GM12878 (cell line): ENCODE results near the gene MLKL. TPM values are rescaled to one million over a fixed set of nuclear protein-coding genes. Genes with fewer than 3 reads are reported as not detected.

Source experiments
- ATAC-seq: fragments of 200-7000 bp; cut with Tn5 transposase; 3 replicates; pipeline ENCODE4 v1.9.1; 2020; ENCODE audit warnings: mild to moderate bottlenecking, moderate library complexity
- BruUV-seq: library from RNA; stranded (reverse); fragments of 400-500 nt; replicated peaks from 2 replicates; lab custom pipeline; 2021; lab: Mats Ljungman, UMichigan
- CTCF ChIA-PET: fragments of 300-600 bp; sonication (Branson Sonifier 250); formaldehyde crosslinking; extraction: SDS; loops from one replicate; lab custom pipeline; 2021; ENCODE audit warnings: inconsistent platforms; lab: Yijun Ruan, JAX
- POLR2A ChIA-PET: fragments of 350-600 bp; formaldehyde crosslinking; extraction: SDS; loops from one replicate; lab custom pipeline; 2021; ENCODE audit warnings: inconsistent platforms; lab: Charles Lee
- RAD21 ChIA-PET: fragments of 300-600 bp; sonication (Branson Sonifier 250); formaldehyde crosslinking; loops from one replicate; lab custom pipeline; 2023; ENCODE audit warnings: antibody characterized with exemption; ENCODE audit not compliant: unreplicated experiment; lab: Charles Lee
- SMC1A ChIA-PET: fragments of 300-600 bp; sonication (Branson Sonifier 250); formaldehyde crosslinking; loops from one replicate; lab custom pipeline; 2023; ENCODE audit not compliant: unreplicated experiment, uncharacterized antibody; lab: Charles Lee
- DNase-seq: peaks from one replicate; pipeline ENCODE4 v3.0.0-alpha.2; 2011; ENCODE audit warnings: low read depth, low spot score
- FAIRE-seq: peaks from 3 replicates; lab custom pipeline; 2011; peaks lifted over from hg19 to GRCh38; lab: Jason Lieb, UNC
- H2AFZ ChIP-seq: 2 replicates; pipeline ENCODE4 v1.6.0; 2011; ENCODE audit warnings: low read depth, low read length, control low read depth; ENCODE audit not compliant: control insufficient read depth
- H3K27ac ChIP-seq: 2 replicates; pipeline ENCODE4 v1.5.1; 2011; ENCODE audit warnings: control low read depth; ENCODE audit not compliant: control insufficient read depth, insufficient read depth
- H3K27me3 ChIP-seq, 2 experiments: replicated peaks in 1 of 2; 2 replicates each; pipeline versions ENCODE4 v1.6.0 to v1.6.1; 2011; ENCODE audit warnings: low read length in 1 of 2; ENCODE audit not compliant: control insufficient read depth in 2 of 2, insufficient read depth in 2 of 2
- H3K36me3 ChIP-seq, 2 experiments: 2 replicates each; pipeline ENCODE4 v1.5.1; 2011; ENCODE audit warnings: low read length in 1 of 2; ENCODE audit not compliant: control insufficient read depth in 2 of 2, insufficient read depth in 2 of 2
- H3K4me1 ChIP-seq: 2 replicates; pipeline ENCODE4 v1.6.1; 2011; ENCODE audit warnings: mild to moderate bottlenecking, low read length, moderate library complexity, mixed read lengths; ENCODE audit not compliant: control insufficient read depth, insufficient read depth
- H3K4me2 ChIP-seq: 2 replicates; pipeline ENCODE4 v1.6.0; 2011; ENCODE audit warnings: control low read depth; ENCODE audit not compliant: control insufficient read depth, insufficient read depth
- H3K4me3 ChIP-seq: fragments of 200-600 bp; sonication (generic); 2 replicates; pipeline ENCODE4 v1.5.1; 2016
- H3K79me2 ChIP-seq: 2 replicates; pipeline ENCODE4 v1.6.0; 2011; ENCODE audit warnings: low read length; ENCODE audit not compliant: control insufficient read depth, insufficient read depth
- H3K9ac ChIP-seq: 2 replicates; pipeline ENCODE4 v1.8.0; 2011; ENCODE audit warnings: low read length, control low read depth, mixed read lengths; ENCODE audit not compliant: control insufficient read depth, insufficient read depth
- H3K9me3 ChIP-seq: replicated peaks from 3 replicates; pipeline ENCODE4 v1.5.1; 2011; ENCODE audit warnings: mild to moderate bottlenecking, low read length; ENCODE audit not compliant: control insufficient read depth, insufficient read depth
- H4K20me1 ChIP-seq: 2 replicates; pipeline ENCODE4 v1.6.0; 2011; ENCODE audit not compliant: control insufficient read depth, insufficient read depth
- CBFB ChIP-seq: IDR thresholded peaks from 2 replicates; pipeline ENCODE4 v1.6.1; 2016; ENCODE audit warnings: antibody characterized with exemption, low read depth
- CEBPB ChIP-seq, 2 experiments: fragments of 150-350 bp in 1 of 2; IDR thresholded peaks; 2 replicates each; pipeline ENCODE4 v1.6.1; 2012 to 2014; ENCODE audit warnings: low read depth in 2 of 2, low read length in 2 of 2, borderline replicate concordance in 1 of 2, inconsistent platforms in 1 of 2
- E2F8 ChIP-seq: fragments of 450-650 bp; IDR thresholded peaks from 2 replicates; pipeline ENCODE4 v1.6.1; 2018; ENCODE audit warnings: mild to moderate bottlenecking, low read depth, moderate library complexity; ENCODE audit not compliant: partially characterized antibody
- FOXK2 ChIP-seq: fragments of 450-650 bp; IDR thresholded peaks from 2 replicates; pipeline ENCODE4 v1.6.1; 2017; ENCODE audit warnings: mild to moderate bottlenecking, moderate library complexity
- GABPA ChIP-seq: IDR thresholded peaks from 2 replicates; pipeline ENCODE4 v1.6.1; 2014; ENCODE audit warnings: antibody characterized with exemption, low read depth, mild to moderate bottlenecking, inconsistent platforms
- IRF3 ChIP-seq: fragments of 450-650 bp; IDR thresholded peaks from 2 replicates; pipeline ENCODE4 v1.6.1; 2014; ENCODE audit warnings: mild to moderate bottlenecking
- IRF4 ChIP-seq: IDR thresholded peaks from 2 replicates; pipeline ENCODE4 v1.6.1; 2011; ENCODE audit warnings: low read depth, low read length
- KLF5 ChIP-seq: fragments of 450-650 bp; IDR thresholded peaks from 2 replicates; pipeline ENCODE4 v1.6.1; 2014; ENCODE audit warnings: mild to moderate bottlenecking; ENCODE audit not compliant: partially characterized antibody
- MTA3 ChIP-seq: IDR thresholded peaks from 2 replicates; pipeline ENCODE4 v1.6.1; 2012; ENCODE audit warnings: low read length, inconsistent platforms, borderline replicate concordance
- MXI1 ChIP-seq: fragments of 150-350 bp; IDR thresholded peaks from 2 replicates; pipeline ENCODE4 v1.6.1; 2011; ENCODE audit warnings: low read depth, mild to moderate bottlenecking, inconsistent platforms, low read length, improper control_type of control experiment
- PAX5 ChIP-seq: IDR thresholded peaks from 2 replicates; pipeline ENCODE4 v1.6.1; 2011; ENCODE audit warnings: low read depth, low read length, borderline replicate concordance
- RAD51 ChIP-seq: fragments of 450-650 bp; IDR thresholded peaks from 2 replicates; pipeline ENCODE4 v1.6.1; 2016; ENCODE audit warnings: moderate library complexity, mild to moderate bottlenecking, inconsistent platforms
- RELB ChIP-seq: fragments of 450-650 bp; IDR thresholded peaks from 2 replicates; pipeline ENCODE4 v1.6.1; 2017; ENCODE audit warnings: low read depth, mild to moderate bottlenecking, moderate library complexity
- SMARCA5 ChIP-seq: fragments of 450-650 bp; IDR thresholded peaks from 2 replicates; pipeline ENCODE4 v1.6.1; 2017; ENCODE audit warnings: mild to moderate bottlenecking
- WRNIP1 ChIP-seq: IDR thresholded peaks from 2 replicates; pipeline ENCODE4 v1.6.1; 2011; ENCODE audit warnings: low read depth, low read length, improper control_type of control experiment, borderline replicate concordance
- ZNF24 ChIP-seq: fragments of 450-650 bp; IDR thresholded peaks from 2 replicates; pipeline ENCODE4 v1.6.1; 2017; ENCODE audit warnings: antibody characterized with exemption, mild to moderate bottlenecking
- ZNF274 ChIP-seq: IDR thresholded peaks from one replicate; pipeline ENCODE4 v1.8.0; 2011; ENCODE audit not compliant: insufficient read length, insufficient read depth
- ZSCAN29 ChIP-seq: fragments of 450-650 bp; IDR thresholded peaks from 2 replicates; pipeline ENCODE4 v1.6.1; 2017; ENCODE audit warnings: mild to moderate bottlenecking, moderate library complexity
- WGBS: methylation state at CpG from one replicate; pipeline ENCODE4 v1.1.6; 2016; ENCODE audit warnings: low lambda C conversion rate; ENCODE audit not compliant: insufficient replicate concordance, insufficient coverage; ENCODE audit errors: missing lambda C conversion rate; 5-methylcytosine and 5-hydroxymethylcytosine counted together
- in situ Hi-C: fragments of 300-500 bp; cut with MboI; formaldehyde crosslinking; loops from 9 replicates; pipeline ENCODE4 v1.14.3; 2018; ENCODE audit warnings: mixed read lengths
- intact Hi-C: fragments of 100-400 bp; cut with micrococcal nuclease; formaldehyde crosslinking; loops from one replicate; pipeline ENCODE4 v1.14.2; 2022; ENCODE audit not compliant: unreplicated experiment
- polyA plus RNA-seq, 11 experiments: library from polyadenylated mRNA; depleted of rRNA in 4 of 11; unstranded in 6 of 11; stranded (reverse) in 5 of 11; fragments of >200 nt; fragmentation: Nextera tagmentation in 4 of 11; fragmentation: Illumina TruSeq in 1 of 11; extraction: Ambion mirVana in 4 of 11; extraction: Trizol in 1 of 11; gene quantifications; 1 replicate in 1 of 11; 2 replicates in 10 of 11; pipeline versions ENCODE4 v1.2.1 to v1.2.3, GENCODE V29; 2011 to 2016; ENCODE audit warnings: inconsistent platforms in 2 of 11, missing spikeins in 2 of 11, low read depth in 1 of 11
- total RNA-seq, 4 experiments: library from RNA; depleted of rRNA in 3 of 4; stranded (reverse); fragments of >200 nt in 3 of 4; fragmentation: Illumina TruSeq in 1 of 4; extraction: Trizol in 1 of 4; gene quantifications; 2 replicates each; pipeline versions ENCODE4 v1.2.1 to v1.2.3, GENCODE V29; 2013 to 2021

The MLKL gene
- total and polyA plus RNA-seq, 10 of the 15 experiments (the other 5 are each of a cell fraction or from before 2014, with no cell fraction given), result 3.8 to 14.5 (median 11.2) TPM

DNA sequence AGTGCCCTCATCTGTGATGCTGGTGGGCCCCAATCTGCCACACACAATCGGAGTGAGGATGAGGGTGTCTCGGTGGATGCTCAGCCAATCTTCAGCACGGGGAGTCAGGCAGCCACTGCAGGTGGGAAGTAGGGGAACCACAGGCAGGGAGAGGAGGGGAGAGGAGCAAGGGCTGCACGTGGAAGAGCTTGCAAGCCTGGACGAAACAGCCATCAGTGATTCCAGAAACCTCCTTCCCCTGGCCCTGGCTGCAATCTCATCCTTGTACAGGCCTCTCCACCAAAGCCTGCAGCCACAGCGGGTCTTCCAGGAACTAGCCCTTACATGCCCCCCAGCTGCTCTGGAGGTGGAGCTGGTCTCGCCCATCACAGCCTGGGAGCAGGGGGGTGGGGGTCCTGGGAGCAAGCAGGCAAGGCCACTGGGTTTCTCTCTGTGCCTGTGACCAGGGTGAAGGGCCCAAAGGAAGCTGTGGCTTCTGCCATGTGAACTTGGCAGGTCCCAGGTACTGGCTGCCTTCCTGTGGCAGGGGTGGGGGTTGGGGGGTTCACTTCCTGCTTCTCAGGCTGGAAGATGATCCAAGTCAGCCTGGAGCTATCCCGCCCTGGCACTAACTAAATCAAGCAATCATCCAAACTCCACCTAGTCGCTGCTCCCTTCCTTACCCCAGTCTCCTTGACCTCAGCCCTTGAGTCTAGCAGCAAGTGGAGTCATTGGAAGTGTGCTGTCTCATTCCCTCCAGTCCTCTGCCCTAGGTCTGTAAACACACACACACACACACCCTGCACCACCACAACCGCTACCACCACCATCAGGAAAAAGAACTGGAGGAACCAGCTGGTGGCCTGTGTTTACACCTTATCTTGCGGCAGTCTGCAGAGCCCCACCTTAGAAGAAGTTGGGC, 29.4 kb upstream of the MLKL start (continued):
- TF ChIP-seq GABPA (no peak), E2F8 (no peak), RAD51 (no peak)

GRCh38 chr16:74727903-74728302, 27.2 kb upstream of the MLKL start:
- intact Hi-C loops (no loop called here), in situ Hi-C loops (no loop called here)
- Histone ChIP-seq H3K27ac (no peak overlapping the region), H4K20me1 (no peaks in the 10 kb centered on the region), H3K9ac (no peak overlapping the region), H3K4me3 (no peak overlapping the region), H3K4me1 (peaks cover 7% of the 10 kb centered on the region), H3K4me2 (no peak overlapping the region), H3K9me3 (peaks cover 3% of the 10 kb centered on the region; the same call in 2 of the 3 replicates), H3K27me3 (no peaks in the 10 kb centered on the region; a peak in 1 of 4 replicates), H3K79me2 (no peaks in the 10 kb centered on the region), H3K36me3 (no peaks in the 10 kb centered on the region; a peak in 1 of 4 replicates), H2AFZ (no peak overlapping the region)
- ChIA-PET SMC1A (no interaction called here), RAD21 (no interaction called here), POLR2A (no interaction called here), CTCF (interaction anchor here (1.5 to 1.7 kb wide), 2 partner anchors 18 to 135 kb away, joined by 4 read pairs; no protein-coding TSS in a partner anchor)
- FAIRE-seq, result no peak
- ATAC-seq, result no peak
- 94% methylated on average over 4 of the region's 4 CpGs for WGBS
- no TSS peak for BruUV-seq
- no peak for DNase-seq
- TF ChIP-seq FOXK2 (no peak), PAX5 (no peak), MXI1 (no peak), CBFB (no peak), ZSCAN29 (no peak), IRF4 (no peak), CEBPB (IDR thresholded peaks at IDR 0.05; ENCODE audit: borderline replicate concordance in 1 of 2, low read depth in 2 of 2, low read length in 2 of 2) (no peak), IRF3 (no peak), ZNF24 (no peak), SMARCA5 (no peak), WRNIP1 (no peak), RELB (no peak), KLF5 (no peak), MTA3 (no peak), ZNF274 (no peak)
